ENCODE results near the gene MACROD1.
"Not testable (repeated sequence)": the region's sequence is repeated elsewhere in the genome, so short reads cannot be mapped to it uniquely, and the experiment has no call there.

Gene MACROD1

GRCh38 chr11:64176751-64177150, 10.8 kb upstream of the MACROD1 start:
- DNase-seq (ENCODE audit: insufficient read length, low spot score) (no peak), FAIRE-seq (no peak)
- TF ChIP-seq CTCF (IDR thresholded peaks at IDR 0.05; ENCODE audit: insufficient read depth, missing control alignments), result no peak

- FAIRE-seq (no peak), DNase-seq (ENCODE audit: insufficient read length, low spot score) (no peak)
- TF ChIP-seq CTCF (IDR thresholded peaks at IDR 0.05; ENCODE audit: insufficient read depth, missing control alignments), result no peak
Observed at GRCh38 chr11:64173616-64174355, 7.9 kb upstream of the MACROD1 start.

GRCh38 chr11:64170419-64170818, 4.5 kb upstream of the MACROD1 start:
- no peak for FAIRE-seq
- DNase-seq (ENCODE audit: insufficient read length, low spot score), result no peak
- no peak for TF ChIP-seq CTCF (IDR thresholded peaks at IDR 0.05; ENCODE audit: insufficient read depth, missing control alignments)

- DNase-seq (ENCODE audit: insufficient read length, low spot score), result no peak
- TF ChIP-seq CTCF (IDR thresholded peaks at IDR 0.05; ENCODE audit: insufficient read depth, missing control alignments), result peak; percentile 18
Observed at GRCh38 chr11:64165481-64165841, 452 bp downstream of the MACROD1 start.

GRCh38 chr11:64164392-64165312, 1.3 kb downstream of the MACROD1 start:
- DNase-seq (ENCODE audit: insufficient read length, low spot score) (no peak), FAIRE-seq (no peak)
- TF ChIP-seq CTCF (IDR thresholded peaks at IDR 0.05; ENCODE audit: insufficient read depth, missing control alignments), result no peak

More at GRCh38 chr11:64165481-64165841, 452 bp downstream of the MACROD1 start:
- FAIRE-seq, result no peak

- DNase-seq (ENCODE audit: insufficient read length, low spot score), result no peak
- FAIRE-seq, result no peak
- TF ChIP-seq CTCF (IDR thresholded peaks at IDR 0.05; ENCODE audit: insufficient read depth, missing control alignments), result no peak
Observed at GRCh38 chr11:64163951-64164350, 2.0 kb downstream of the MACROD1 start.

GRCh38 chr11:64162769-64163168, 3.1 kb downstream of the MACROD1 start:
- FAIRE-seq; DNase-seq (ENCODE audit: insufficient read length, low spot score): not testable (repeated sequence)
